IPS DF 4.7 (cell line): ENCODE data around the gene GIPC3.
"Not testable (repeated sequence)": the region's sequence is repeated elsewhere in the genome, so short reads cannot be mapped to it uniquely, and the experiment has no call there.

Source experiments
- DNase-seq: peaks from one replicate; pipeline ENCODE4 v3.0.0-alpha.2; 2013; ENCODE audit warnings: low spot score; ENCODE audit errors: extremely low read depth

Gene GIPC3

GRCh38 chr19:3550947-3551791 is 34.1 kb upstream of the GIPC3 start:
- DNase-seq: no peak

GRCh38 chr19:3551792-3552095 is 33.5 kb upstream of the GIPC3 start:
- DNase-seq: no peak

GRCh38 chr19:3554254-3555083 is 30.8 kb upstream of the GIPC3 start:
- no peak for DNase-seq

- DNase-seq: no peak
These were observed 29.4 kb upstream of the GIPC3 start for GRCh38 chr19:3555653-3556422.

- no peak for DNase-seq
These were observed 28.8 kb upstream of the GIPC3 start for GRCh38 chr19:3556423-3556977.

GRCh38 chr19:3556978-3557460 is 28.3 kb upstream of the GIPC3 start:
- DNase-seq: no peak

- no peak for DNase-seq
These were observed 27.6 kb upstream of the GIPC3 start, which contains the start of gene MFSD12 for GRCh38 chr19:3557461-3558248. MFSD12 (minus strand) TSS chr19:3557586; CDS start chr19:3557403, 183 bp downstream.

- no peak for DNase-seq
These were observed 21.4 kb upstream of the GIPC3 start for GRCh38 chr19:3563709-3564524.

GRCh38 chr19:3565139-3565538 is 20.1 kb upstream of the GIPC3 start:
- no peak for DNase-seq

- not testable (repeated sequence) for DNase-seq
These were observed 15.2 kb upstream of the GIPC3 start for GRCh38 chr19:3570042-3570441.

- no peak for DNase-seq
These were observed 14.7 kb upstream of the GIPC3 start for GRCh38 chr19:3570606-3571011.

GRCh38 chr19:3572132-3572854 is 13.0 kb upstream of the GIPC3 start:
- DNase-seq: peak; percentile 96

GRCh38 chr19:3572855-3573161 is 12.5 kb upstream of the GIPC3 start, which contains the start of gene HMG20B:
HMG20B (plus strand) TSS chr19:3572944; CDS start chr19:3573310, 366 bp downstream.
- no peak for DNase-seq

- no peak for DNase-seq
These were observed 12.0 kb upstream of the GIPC3 start for GRCh38 chr19:3573162-3573857.

- DNase-seq: no peak
These were observed 11.2 kb upstream of the GIPC3 start for GRCh38 chr19:3573858-3574637.

- DNase-seq: no peak
These were observed 10.0 kb upstream of the GIPC3 start for GRCh38 chr19:3575260-3575741.

GRCh38 chr19:3575949-3576673 is 9.2 kb upstream of the GIPC3 start:
- no peak for DNase-seq
